ENCODE measurements around the gene SYCN.

DNA sequence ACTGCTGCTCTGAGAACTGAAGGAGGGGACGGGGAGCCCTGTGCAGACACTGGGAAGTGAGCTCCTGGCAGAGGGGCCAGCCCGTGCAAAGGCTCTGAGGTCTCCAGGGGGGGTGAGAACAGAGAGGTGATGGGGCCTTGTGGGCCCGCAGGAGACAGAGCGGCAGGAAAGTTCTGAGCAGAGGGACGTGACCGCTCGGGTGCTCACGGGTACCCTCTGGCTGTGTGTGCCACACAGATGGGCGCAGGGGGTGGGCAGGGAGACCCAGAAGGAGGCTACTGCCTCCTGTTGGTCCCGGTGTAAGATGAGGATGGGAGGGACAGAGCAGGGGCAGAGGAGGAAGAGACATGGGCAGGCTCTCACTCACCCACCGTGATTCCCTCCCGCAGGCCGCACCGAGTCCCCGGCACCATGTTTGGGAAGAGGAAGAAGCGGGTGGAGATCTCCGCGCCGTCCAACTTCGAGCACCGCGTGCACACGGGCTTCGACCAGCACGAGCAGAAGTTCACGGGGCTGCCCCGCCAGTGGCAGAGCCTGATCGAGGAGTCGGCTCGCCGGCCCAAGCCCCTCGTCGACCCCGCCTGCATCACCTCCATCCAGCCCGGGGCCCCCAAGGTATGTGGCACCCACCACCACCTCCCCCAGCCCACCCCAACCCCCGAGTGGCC is 34.8 kb downstream of the SYCN start:
- TF ChIP-seq, protein P1, sequence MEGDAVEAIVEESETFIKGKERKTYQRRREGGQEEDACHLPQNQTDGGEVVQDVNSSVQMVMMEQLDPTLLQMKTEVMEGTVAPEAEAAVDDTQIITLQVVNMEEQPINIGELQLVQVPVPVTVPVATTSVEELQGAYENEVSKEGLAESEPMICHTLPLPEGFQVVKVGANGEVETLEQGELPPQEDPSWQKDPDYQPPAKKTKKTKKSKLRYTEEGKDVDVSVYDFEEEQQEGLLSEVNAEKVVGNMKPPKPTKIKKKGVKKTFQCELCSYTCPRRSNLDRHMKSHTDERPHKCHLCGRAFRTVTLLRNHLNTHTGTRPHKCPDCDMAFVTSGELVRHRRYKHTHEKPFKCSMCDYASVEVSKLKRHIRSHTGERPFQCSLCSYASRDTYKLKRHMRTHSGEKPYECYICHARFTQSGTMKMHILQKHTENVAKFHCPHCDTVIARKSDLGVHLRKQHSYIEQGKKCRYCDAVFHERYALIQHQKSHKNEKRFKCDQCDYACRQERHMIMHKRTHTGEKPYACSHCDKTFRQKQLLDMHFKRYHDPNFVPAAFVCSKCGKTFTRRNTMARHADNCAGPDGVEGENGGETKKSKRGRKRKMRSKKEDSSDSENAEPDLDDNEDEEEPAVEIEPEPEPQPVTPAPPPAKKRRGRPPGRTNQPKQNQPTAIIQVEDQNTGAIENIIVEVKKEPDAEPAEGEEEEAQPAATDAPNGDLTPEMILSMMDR (IDR thresholded peaks at IDR 0.05): no peak
- no peak for TF ChIP-seq POLR2A (IDR thresholded peaks at IDR 0.05)

All from testis (tissue), 2 donors.